Measurements from ENCODE around the gene GYG1.
"Not testable (repeated sequence)": the region's sequence is repeated elsewhere in the genome, so short reads cannot be mapped to it uniquely, and the experiment has no call there.

Gene GYG1

DNA sequence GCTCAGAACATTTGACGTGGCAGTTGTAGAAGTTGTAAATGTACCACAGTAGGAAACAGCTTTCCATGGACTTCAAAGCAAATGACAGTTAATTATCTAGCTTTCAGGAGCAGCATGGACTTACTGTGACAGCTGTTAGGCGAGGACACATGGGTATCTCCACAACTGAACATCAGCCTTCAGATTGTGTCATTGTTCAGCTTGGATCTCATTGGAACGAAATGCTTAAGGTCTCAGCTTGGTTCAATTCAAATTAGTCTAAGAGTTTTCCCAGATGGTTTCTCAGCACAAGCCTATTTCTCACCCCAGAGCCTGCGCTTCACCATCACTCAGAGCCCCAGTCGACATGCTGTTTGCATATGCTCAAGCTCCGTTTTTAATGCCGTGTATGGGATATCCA lies 21.1 kb upstream of the GYG1 start:
- Mint-ChIP-seq H3K4me3 (no peak overlapping the region), H3K27ac (no peak overlapping the region), H3K27me3 (no peaks in the 10 kb centered on the region), H3K4me1 (no peaks in the 10 kb centered on the region), H3K36me3 (no peaks in the 10 kb centered on the region), H3K9me3 (no peaks in the 10 kb centered on the region)
- ATAC-seq, result no peak

DNA sequence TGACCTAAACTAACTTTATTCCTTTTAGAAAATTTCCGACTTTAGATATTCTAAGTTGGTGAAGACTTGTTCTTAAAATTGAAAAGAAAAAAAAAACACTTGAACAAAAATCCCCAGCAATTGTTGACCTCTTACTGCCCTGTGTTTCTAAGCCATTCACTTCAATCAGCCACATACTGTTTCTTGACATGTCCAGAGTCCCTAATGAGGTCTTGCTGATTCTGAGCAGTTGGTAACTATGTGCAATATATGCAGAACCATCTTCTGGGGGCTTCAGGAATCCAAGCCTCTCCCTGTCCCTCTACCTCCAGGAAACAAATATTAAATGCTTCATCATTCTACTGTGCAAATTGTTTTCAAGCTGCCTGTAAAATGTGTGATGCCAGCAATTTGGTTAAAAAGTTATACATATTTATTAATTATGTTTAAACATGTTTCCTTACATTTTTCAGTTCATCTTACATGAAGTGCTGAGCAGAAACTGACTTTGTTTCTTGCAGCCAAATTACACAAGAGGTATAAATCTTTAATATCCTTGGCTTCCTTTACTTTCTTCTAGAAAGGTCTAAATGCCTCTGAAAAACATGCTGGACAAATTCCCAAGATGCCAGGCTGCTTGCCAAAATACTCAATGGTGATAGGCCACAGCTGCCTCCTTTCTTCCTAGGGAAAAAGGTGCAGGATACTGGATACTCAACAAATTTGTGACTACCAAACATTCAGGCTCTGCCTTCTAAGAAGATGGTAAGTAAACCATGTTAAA lies 19.8 kb upstream of the GYG1 start:
- Mint-ChIP-seq H3K4me3 (no peak overlapping the region), H3K27ac (no peak overlapping the region), H3K27me3 (no peaks in the 10 kb centered on the region), H3K36me3 (no peaks in the 10 kb centered on the region), H3K4me1 (no peaks in the 10 kb centered on the region), H3K9me3 (no peaks in the 10 kb centered on the region)
- ATAC-seq, result no peak

DNA sequence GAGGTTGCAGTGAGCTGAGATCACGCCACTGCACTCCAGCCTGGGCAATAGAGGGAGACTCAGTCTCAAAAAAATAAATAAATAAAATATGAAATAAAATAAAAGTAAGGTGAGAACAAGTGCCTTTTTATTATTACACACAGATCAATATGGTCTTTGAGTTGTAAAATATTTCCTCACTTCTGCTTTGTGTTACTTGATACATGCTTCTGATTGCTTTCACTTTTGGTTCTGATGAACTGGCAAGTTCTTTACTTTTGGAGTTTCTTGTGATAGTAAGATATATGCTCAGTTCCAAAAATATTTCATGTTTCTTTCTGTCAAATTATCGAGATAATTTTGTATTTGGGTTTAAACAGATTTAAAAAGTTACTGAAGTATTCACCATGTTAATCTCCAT lies 16.6 kb upstream of the GYG1 start:
- H3K27ac Mint-ChIP-seq, result no peak overlapping the region
- H3K9me3 Mint-ChIP-seq, result peaks cover 3% of the 10 kb centered on the region
- H3K36me3 Mint-ChIP-seq, result peaks cover 7% of the 10 kb centered on the region
- peaks cover 6% of the 10 kb centered on the region for H3K27me3 Mint-ChIP-seq
- no peaks in the 10 kb centered on the region for H3K4me1 Mint-ChIP-seq
- ATAC-seq, result no peak
- H3K4me3 Mint-ChIP-seq, result peak overlapping the region; percentile 43

DNA sequence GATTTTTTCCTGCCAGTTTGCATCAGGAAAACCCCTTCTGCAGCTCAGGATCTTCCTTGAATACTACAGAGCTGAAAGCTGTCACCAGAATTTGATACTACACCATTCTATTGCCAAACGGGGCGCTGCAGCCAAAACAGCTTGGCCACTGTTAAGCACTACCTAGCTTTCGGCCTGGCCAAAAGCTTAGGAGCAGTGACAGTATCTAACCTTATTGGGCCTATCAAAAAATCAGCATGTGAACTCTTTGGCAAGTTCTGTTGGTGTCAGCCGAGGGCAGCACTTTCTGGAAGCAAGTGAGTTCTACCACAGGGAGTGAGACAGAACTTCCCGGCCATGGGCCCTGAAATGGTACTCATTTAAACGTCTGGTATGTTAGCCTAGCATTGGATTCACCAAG lies 16.1 kb upstream of the GYG1 start:
- Mint-ChIP-seq H3K27ac (no peak overlapping the region), H3K9me3 (peaks cover 3% of the 10 kb centered on the region), H3K27me3 (peaks cover 11% of the 10 kb centered on the region), H3K36me3 (peaks cover 7% of the 10 kb centered on the region), H3K4me3 (peak overlapping the region; percentile 43), H3K4me1 (no peaks in the 10 kb centered on the region)
- no peak for ATAC-seq

DNA sequence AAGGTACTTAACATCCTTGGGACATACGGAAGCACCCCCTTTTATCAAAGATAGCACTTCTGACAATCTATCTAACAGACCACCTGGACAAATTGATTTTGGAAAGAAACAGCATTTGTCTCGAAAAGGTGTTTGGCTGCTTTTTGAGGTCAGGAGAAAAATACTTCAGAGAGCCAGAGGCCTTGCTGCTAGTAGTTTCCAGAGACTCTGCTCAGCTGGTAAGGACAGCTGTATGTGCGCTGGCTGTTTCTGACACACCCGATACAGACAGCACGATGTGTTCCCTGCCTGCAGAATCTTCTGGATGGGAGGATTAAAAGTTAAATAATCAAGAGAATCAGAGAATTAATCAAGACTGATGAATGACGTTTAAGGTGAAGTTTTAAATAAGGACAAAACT lies 15.6 kb upstream of the GYG1 start:
- no peak overlapping the region for H3K4me3 Mint-ChIP-seq
- H3K27me3 Mint-ChIP-seq, result peaks cover 16% of the 10 kb centered on the region
- H3K9me3 Mint-ChIP-seq, result peaks cover 3% of the 10 kb centered on the region
- no peak for ATAC-seq
- peaks cover 7% of the 10 kb centered on the region for H3K36me3 Mint-ChIP-seq
- H3K27ac Mint-ChIP-seq, result no peak overlapping the region
- no peaks in the 10 kb centered on the region for H3K4me1 Mint-ChIP-seq

DNA sequence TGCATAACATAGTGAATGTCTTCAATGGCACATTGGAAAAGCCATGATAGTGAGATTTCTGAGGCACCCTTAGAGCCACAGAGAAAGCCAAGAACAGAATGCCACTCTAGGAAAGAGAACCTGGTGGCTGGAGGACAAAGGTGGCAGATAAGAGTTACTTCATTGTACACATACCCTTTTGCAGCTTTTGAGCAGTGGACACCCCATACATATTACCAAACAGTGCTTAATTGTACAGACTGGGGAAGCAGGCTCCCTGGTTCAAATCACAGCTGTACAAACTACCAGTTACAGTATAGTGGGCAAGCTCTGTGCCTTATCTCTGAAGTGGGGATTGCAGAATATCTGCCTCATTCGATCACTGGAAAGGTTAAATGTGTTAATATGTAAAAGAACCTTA lies 10.1 kb upstream of the GYG1 start:
- no peaks in the 10 kb centered on the region for H3K4me1 Mint-ChIP-seq
- no peak for ATAC-seq
- peaks cover 3% of the 10 kb centered on the region for H3K9me3 Mint-ChIP-seq
- H3K36me3 Mint-ChIP-seq, result peaks cover 7% of the 10 kb centered on the region
- H3K4me3 Mint-ChIP-seq, result no peak overlapping the region
- H3K27me3 Mint-ChIP-seq, result peaks cover 18% of the 10 kb centered on the region
- no peak overlapping the region for H3K27ac Mint-ChIP-seq

DNA sequence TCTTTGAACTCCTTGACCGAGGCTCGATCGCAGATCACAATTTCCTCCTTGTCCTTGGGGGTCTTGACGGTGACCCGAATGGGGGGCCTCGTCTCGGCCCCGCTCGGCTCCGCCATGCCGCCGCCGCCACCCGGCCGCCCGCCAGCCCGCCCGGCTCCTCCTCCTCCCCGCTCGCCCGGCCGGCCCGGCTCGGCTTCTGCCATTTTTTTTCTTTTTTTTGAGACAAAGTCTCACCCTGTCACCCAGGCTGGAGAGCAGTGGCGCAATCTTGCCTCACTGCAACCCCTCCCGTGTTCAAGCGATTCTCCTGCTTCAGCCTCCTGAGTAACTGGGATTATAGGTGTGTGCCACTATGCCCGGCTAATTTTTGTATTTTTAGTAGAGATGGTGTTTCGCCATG lies 3.8 kb upstream of the GYG1 start:
- not testable (repeated sequence) for H3K4me3 Mint-ChIP-seq, ATAC-seq, H3K27me3 Mint-ChIP-seq, H3K9me3 Mint-ChIP-seq, H3K27ac Mint-ChIP-seq, H3K36me3 Mint-ChIP-seq, H3K4me1 Mint-ChIP-seq

DNA sequence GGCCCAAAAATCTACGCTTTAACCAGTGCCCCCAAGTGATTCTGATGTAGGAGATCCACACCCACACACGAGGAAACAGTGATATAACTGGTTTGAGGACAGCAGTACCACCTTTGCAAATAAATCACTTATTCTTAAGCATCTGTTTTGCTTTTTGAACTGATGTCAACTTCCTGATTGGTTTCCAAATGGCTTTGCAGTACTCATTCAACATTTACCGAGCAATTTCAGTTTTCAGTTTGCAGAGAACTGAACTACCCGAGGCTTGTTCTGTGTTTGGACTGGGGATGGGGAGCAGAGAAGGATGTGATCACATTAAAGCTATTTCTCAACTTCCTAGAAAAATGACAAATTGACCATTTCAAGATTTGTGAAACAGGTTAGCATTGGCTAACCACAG lies 1.1 kb upstream of the GYG1 start:
- ATAC-seq, result no peak

DNA sequence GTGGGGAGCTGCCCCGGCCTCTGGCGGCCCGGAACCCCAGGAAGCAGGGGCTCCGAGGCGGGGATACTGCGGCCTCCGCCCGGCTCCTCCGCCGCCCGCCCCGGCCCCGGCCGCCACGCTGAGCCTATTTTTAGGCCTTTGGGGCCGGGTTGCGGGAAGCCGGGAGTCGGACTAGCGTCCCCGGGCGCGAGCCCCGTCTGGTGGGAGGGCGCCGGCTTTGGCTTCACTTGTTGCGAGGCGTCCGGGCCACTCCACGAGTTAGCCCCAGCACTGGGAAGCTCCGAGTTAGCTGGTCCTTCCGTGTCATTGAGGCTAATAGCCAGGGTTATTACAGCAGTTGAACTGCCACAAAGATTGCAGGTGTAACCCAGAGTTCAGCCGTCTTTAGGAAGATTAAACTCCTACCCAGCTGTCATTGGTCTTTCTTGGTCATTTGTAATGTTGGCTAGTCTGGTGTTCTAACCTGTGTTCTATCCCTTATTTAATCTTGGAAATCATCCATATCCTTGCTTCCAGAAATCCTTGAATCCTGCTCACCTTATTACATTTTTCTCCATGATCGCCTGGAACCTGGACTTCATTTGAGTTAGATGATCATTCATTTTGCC lies 791 bp downstream of the GYG1 start:
- ATAC-seq, result peak; percentile 31
- Mint-ChIP-seq H3K9me3 (no peaks in the 10 kb centered on the region), H3K4me3 (peak overlapping the region; percentile 83), H3K36me3 (peaks cover 19% of the 10 kb centered on the region), H3K27ac (peak overlapping the region; percentile 86), H3K4me1 (peaks cover 17% of the 10 kb centered on the region), H3K27me3 (no peaks in the 10 kb centered on the region)

More for the DNA sequence above, 1.1 kb upstream of the GYG1 start:
- Mint-ChIP-seq H3K27ac (no peak overlapping the region), H3K36me3 (no peaks in the 10 kb centered on the region), H3K4me3 (peak overlapping the region; percentile 83), H3K4me1 (peaks cover 17% of the 10 kb centered on the region), H3K27me3 (no peaks in the 10 kb centered on the region), H3K9me3 (no peaks in the 10 kb centered on the region)

DNA sequence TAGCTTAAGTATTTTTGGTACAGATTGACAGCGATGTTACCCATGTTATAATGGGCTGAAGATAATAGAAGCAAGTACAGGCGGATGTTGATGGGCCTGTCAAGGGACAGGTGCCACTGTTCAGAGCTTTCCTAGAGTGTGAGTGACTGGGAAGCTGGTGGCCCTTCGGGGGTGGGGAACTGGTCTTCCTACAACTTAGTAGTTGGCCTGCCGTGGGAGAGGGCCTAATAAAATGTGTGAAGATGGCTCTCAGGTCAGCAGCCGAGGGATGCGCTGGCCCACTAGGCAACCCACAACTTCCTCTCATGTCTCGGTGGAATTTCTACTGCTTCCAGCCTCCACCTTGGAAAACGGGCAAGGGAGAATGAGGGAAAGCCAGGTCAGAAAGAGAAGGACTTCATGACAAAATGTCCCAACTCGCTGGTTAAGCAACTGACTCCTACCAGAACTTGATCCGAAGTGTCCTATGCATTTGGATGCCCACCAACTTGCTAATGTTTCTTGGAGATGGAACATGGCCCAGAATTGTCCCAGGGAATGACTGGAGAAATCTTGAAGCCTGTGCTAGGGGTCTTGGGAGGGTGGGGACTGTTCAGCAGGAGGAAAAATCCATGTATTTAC lies 1.4 kb downstream of the GYG1 start:
- ATAC-seq, result no peak
- H3K27ac Mint-ChIP-seq, result peak overlapping the region; percentile 86
- no peaks in the 10 kb centered on the region for H3K27me3 Mint-ChIP-seq
- peaks cover 17% of the 10 kb centered on the region for H3K4me1 Mint-ChIP-seq
- H3K4me3 Mint-ChIP-seq, result peak overlapping the region; percentile 83
- H3K9me3 Mint-ChIP-seq, result no peaks in the 10 kb centered on the region
- peaks cover 20% of the 10 kb centered on the region for H3K36me3 Mint-ChIP-seq

DNA sequence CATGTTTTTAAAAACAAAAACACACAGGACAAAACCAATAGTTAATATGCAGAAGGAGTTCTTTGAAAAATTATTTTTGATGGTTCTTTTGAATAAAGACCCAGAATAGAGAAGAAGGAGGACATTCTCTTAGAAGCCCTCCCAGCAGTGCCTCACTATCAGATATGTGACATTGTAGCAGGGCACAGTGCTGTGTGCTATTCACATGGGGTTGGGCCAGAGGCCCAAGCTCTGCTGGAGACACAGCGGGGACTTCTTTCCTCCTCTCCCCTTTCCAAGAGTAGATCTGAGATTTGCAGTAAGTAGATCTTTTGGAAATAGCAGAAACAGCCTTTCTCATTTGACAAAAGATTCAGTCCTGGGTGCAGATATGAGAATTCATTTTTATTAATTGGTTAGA lies 6.3 kb downstream of the GYG1 start:
- ATAC-seq, result no peak
- H3K4me3 Mint-ChIP-seq, result no peak overlapping the region
- peaks cover 12% of the 10 kb centered on the region for H3K4me1 Mint-ChIP-seq
- H3K9me3 Mint-ChIP-seq, result no peaks in the 10 kb centered on the region
- H3K27ac Mint-ChIP-seq, result no peak overlapping the region
- no peaks in the 10 kb centered on the region for H3K27me3 Mint-ChIP-seq
- H3K36me3 Mint-ChIP-seq, result peaks cover 38% of the 10 kb centered on the region

DNA sequence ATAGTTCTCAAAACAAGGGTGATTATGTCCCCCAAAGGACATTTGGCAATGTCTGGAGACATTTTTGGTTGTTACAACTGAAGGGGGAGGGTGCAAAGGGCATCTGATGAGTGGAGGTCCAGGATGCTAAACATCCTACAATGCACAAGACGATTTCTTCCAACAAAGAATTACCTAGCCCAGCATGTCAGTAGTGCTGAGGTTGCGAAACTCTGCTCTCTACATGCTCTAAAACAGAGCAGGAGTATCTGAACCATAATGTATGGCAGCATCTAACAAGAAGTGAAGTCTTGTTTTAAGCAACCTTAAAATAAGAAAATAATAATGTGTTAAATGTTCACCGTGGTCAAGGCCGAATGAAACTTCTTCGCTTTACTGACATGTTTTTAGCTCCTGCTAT lies 7.0 kb downstream of the GYG1 start:
- no peak overlapping the region for H3K4me3 Mint-ChIP-seq
- no peaks in the 10 kb centered on the region for H3K27me3 Mint-ChIP-seq
- peaks cover 38% of the 10 kb centered on the region for H3K36me3 Mint-ChIP-seq
- no peaks in the 10 kb centered on the region for H3K9me3 Mint-ChIP-seq
- H3K4me1 Mint-ChIP-seq, result peaks cover 6% of the 10 kb centered on the region
- ATAC-seq, result no peak
- H3K27ac Mint-ChIP-seq, result no peak overlapping the region

DNA sequence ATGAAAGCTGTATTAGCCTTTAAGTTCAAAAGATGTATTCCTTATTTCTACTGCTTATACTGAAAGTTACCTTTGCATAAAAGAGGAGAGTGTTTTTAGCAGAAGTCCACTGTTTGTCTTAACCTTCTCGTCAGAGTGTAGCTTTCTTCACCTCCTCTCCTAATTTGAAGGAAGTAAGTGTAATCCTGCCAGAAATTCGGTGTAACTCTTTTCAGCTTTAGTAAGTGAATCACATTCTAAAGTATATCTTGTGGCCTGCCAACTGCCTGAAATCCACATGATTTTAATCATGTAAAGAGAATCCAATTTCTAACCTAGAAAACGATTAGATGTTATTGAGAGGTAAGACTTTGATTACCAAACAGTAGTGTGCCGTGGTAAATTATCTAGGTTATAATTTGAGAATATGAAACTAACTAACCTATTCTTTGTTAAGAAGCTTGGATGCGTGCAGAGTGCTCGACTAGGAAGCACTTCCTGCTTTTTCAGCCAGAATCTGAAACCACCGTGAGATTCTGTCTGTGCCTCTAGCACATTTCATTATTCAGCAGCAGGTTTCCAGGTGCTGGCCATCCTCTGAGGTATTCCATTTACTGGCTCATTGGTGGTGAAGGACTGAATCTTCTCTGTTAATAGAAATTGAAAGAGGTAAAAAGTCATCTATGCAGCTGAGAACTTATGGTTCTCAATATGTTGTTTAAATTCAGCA lies 7.5 kb downstream of the GYG1 start:
- no peak overlapping the region for H3K27ac Mint-ChIP-seq
- H3K9me3 Mint-ChIP-seq, result no peaks in the 10 kb centered on the region
- ATAC-seq, result no peak
- H3K36me3 Mint-ChIP-seq, result peaks cover 39% of the 10 kb centered on the region
- no peaks in the 10 kb centered on the region for H3K27me3 Mint-ChIP-seq
- peaks cover 7% of the 10 kb centered on the region for H3K4me1 Mint-ChIP-seq
- H3K4me3 Mint-ChIP-seq, result no peak overlapping the region

DNA sequence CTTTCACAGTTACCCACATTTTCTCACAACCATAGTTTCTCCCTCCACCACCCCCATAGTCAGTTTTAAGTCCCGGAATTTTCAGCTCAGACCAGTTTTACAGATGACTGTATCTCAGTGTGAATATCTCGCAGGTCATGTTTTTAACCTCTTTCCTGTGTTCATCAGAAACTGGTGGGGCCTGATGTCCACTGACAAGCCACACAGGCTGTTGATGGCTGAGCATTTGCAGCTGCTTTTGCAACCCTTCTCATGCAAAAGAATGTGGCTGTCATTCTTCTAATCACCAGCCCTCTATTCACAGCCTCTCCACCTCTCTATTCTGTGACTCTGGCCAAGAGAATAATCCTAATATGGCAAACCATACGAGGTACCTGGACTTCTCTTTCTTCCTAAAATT lies 8.5 kb downstream of the GYG1 start:
- peaks cover 43% of the 10 kb centered on the region for H3K36me3 Mint-ChIP-seq
- no peak overlapping the region for H3K4me3 Mint-ChIP-seq
- H3K27ac Mint-ChIP-seq, result no peak overlapping the region
- H3K4me1 Mint-ChIP-seq, result peaks cover 11% of the 10 kb centered on the region
- H3K9me3 Mint-ChIP-seq, result no peaks in the 10 kb centered on the region
- ATAC-seq, result no peak
- H3K27me3 Mint-ChIP-seq, result no peaks in the 10 kb centered on the region

DNA sequence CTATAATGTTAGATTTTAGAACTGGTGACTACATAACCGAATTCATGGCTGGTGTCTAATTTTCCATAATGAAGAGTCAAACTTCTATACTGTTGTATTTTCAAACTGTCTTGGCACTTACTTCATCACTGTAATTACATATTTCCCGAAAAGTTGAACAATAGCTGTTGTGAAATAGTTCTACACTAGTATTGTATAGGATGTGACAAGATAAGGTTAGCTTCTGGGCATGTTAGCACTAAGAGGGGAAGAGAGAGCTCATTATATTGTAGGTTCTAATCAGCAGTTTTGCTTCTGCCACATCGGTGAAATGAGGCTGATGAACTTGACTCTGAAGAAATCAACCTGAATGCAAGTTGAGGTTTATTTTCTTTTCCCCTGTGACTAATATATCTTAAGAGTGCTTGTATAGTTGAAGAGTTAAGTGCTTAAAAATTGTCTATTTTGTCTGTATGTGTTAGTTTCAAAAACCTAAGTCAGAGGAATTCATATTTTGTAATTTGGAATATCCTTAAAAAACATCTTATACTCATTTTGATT lies 8.9 kb downstream of the GYG1 start:
- no peaks in the 10 kb centered on the region for H3K9me3 Mint-ChIP-seq
- ATAC-seq, result no peak
- no peak overlapping the region for H3K27ac Mint-ChIP-seq
- H3K27me3 Mint-ChIP-seq, result no peaks in the 10 kb centered on the region
- H3K4me1 Mint-ChIP-seq, result peaks cover 11% of the 10 kb centered on the region
- no peak overlapping the region for H3K4me3 Mint-ChIP-seq
- peaks cover 43% of the 10 kb centered on the region for H3K36me3 Mint-ChIP-seq
